ENCODE measurements around the gene SPRR2B.

SPRR2B gene

GRCh38 chr1:153095764-153096163, 24.4 kb upstream of the SPRR2B start:
- TF ChIP-seq CTCF (IDR thresholded peaks at IDR 0.05; ENCODE audit: extremely low read depth, insufficient read depth, missing control alignments) = no peak
- DNase-seq (ENCODE audit: low spot score) = no peak
- in situ Hi-C loops (cut with MboI; ENCODE audit: low pct_unique_long_range_greater_than_20kb, low sequenced_read_pairs, unreplicated experiment) = no loop called here

- in situ Hi-C loops (cut with MboI; ENCODE audit: low pct_unique_long_range_greater_than_20kb, low sequenced_read_pairs, unreplicated experiment) = no loop called here
- no peak for DNase-seq (ENCODE audit: low spot score)
Measured at GRCh38 chr1:153094426-153094825, 23.0 kb upstream of the SPRR2B start, which contains the start of gene SPRR2E. SPRR2E (minus strand) TSS chr1:153094526; CDS start chr1:153093751, 775 bp downstream.

GRCh38 chr1:153087652-153088051, 16.2 kb upstream of the SPRR2B start:
- DNase-seq (ENCODE audit: low spot score) = no peak
- in situ Hi-C loops (cut with MboI; ENCODE audit: low pct_unique_long_range_greater_than_20kb, low sequenced_read_pairs, unreplicated experiment) = no loop called here
- TF ChIP-seq CTCF (IDR thresholded peaks at IDR 0.05; ENCODE audit: extremely low read depth, insufficient read depth, missing control alignments) = no peak

More at GRCh38 chr1:153094426-153094825, 23.0 kb upstream of the SPRR2B start, which contains the start of gene SPRR2E:
- TF ChIP-seq CTCF (IDR thresholded peaks at IDR 0.05; ENCODE audit: extremely low read depth, insufficient read depth, missing control alignments) = no peak

- TF ChIP-seq CTCF (IDR thresholded peaks at IDR 0.05; ENCODE audit: extremely low read depth, insufficient read depth, missing control alignments) = no peak
- no peak for DNase-seq (ENCODE audit: low spot score)
- in situ Hi-C loops (cut with MboI; ENCODE audit: low pct_unique_long_range_greater_than_20kb, low sequenced_read_pairs, unreplicated experiment) = no loop called here
Measured at GRCh38 chr1:153081736-153082135, 10.3 kb upstream of the SPRR2B start.

- TF ChIP-seq CTCF (IDR thresholded peaks at IDR 0.05; ENCODE audit: extremely low read depth, insufficient read depth, missing control alignments) = no peak
- in situ Hi-C loops (cut with MboI; ENCODE audit: low pct_unique_long_range_greater_than_20kb, low sequenced_read_pairs, unreplicated experiment) = no loop called here
Measured at GRCh38 chr1:153072806-153073726, 1.7 kb upstream of the SPRR2B start.

GRCh38 chr1:153070243-153070642, 1.2 kb downstream of the SPRR2B start:
- no peak for TF ChIP-seq CTCF (IDR thresholded peaks at IDR 0.05; ENCODE audit: extremely low read depth, insufficient read depth, missing control alignments)
- in situ Hi-C loops (cut with MboI; ENCODE audit: low pct_unique_long_range_greater_than_20kb, low sequenced_read_pairs, unreplicated experiment) = no loop called here
- DNase-seq (ENCODE audit: low spot score) = no peak

More at GRCh38 chr1:153072806-153073726, 1.7 kb upstream of the SPRR2B start:
- no peak for DNase-seq (ENCODE audit: low spot score)
